DND-41 (cell line): Measurements from ENCODE around the gene RNF25.

Experiments
- ATAC-seq: fragments of 200-7000 bp; cut with Tn5 transposase; 3 replicates; pipeline ENCODE4 v1.9.1; 2021; ENCODE audit warnings: low read depth; ENCODE audit not compliant: insufficient read depth
- DNase-seq: peaks from one replicate; pipeline ENCODE4 v3.0.0-alpha.2; 2020
- H2AFZ ChIP-seq: 2 replicates; pipeline ENCODE4 v1.6.0; 2012; ENCODE audit warnings: low read depth, low read length
- H3K27ac ChIP-seq: 2 replicates; pipeline ENCODE4 v1.5.1; 2012; ENCODE audit warnings: low read length, inconsistent platforms
- H3K27me3 ChIP-seq: fragments of 200-600 bp; sonication (generic); 2 replicates; pipeline ENCODE4 v1.6.0; 2012; ENCODE audit warnings: low read length, mild to moderate bottlenecking, inconsistent platforms; ENCODE audit not compliant: insufficient read depth, poor library complexity
- H3K36me3 ChIP-seq: 2 replicates; pipeline ENCODE4 v1.5.1; 2012; ENCODE audit warnings: low read length, inconsistent platforms; ENCODE audit not compliant: insufficient read depth
- H3K4me1 ChIP-seq: 2 replicates; pipeline ENCODE4 v1.5.1; 2012; ENCODE audit warnings: mild to moderate bottlenecking, low read length; ENCODE audit not compliant: insufficient read depth
- H3K4me2 ChIP-seq: 2 replicates; pipeline ENCODE4 v1.6.0; 2012; ENCODE audit warnings: mild to moderate bottlenecking, moderate library complexity, low read length, inconsistent platforms; ENCODE audit not compliant: insufficient read depth
- H3K4me3 ChIP-seq, 2 experiments: fragments of 200-600 bp in 1 of 2; shearing (Covaris generic) in 1 of 2; 2 replicates each; pipeline ENCODE4 v1.5.1; 2012 to 2016; ENCODE audit warnings: inconsistent platforms in 2 of 2, low read length in 2 of 2, mild to moderate bottlenecking in 2 of 2, low read depth in 1 of 2, moderate library complexity in 1 of 2
- H3K79me2 ChIP-seq: 2 replicates; pipeline ENCODE4 v1.6.0; 2012; ENCODE audit warnings: low read length, inconsistent platforms; ENCODE audit not compliant: insufficient read depth
- H3K9ac ChIP-seq: 2 replicates; pipeline ENCODE4 v1.6.0; 2012; ENCODE audit warnings: low read depth, mild to moderate bottlenecking, inconsistent platforms, low read length, moderate library complexity
- H3K9me3 ChIP-seq: 2 replicates; pipeline ENCODE4 v1.5.1; 2012; ENCODE audit warnings: low read length, moderate library complexity, mild to moderate bottlenecking, inconsistent platforms; ENCODE audit not compliant: insufficient read depth, severe bottlenecking
- H4K20me1 ChIP-seq: 2 replicates; pipeline ENCODE4 v1.6.0; 2012; ENCODE audit warnings: low read length; ENCODE audit not compliant: insufficient read depth
- EZH2 ChIP-seq: IDR thresholded peaks from 3 replicates; pipeline ENCODE4 v1.6.1; 2012; ENCODE audit warnings: borderline replicate concordance, low read depth, mild to moderate bottlenecking, moderate library complexity, low read length, inconsistent platforms; ENCODE audit not compliant: severe bottlenecking
- TF ChIP-seq, protein P1 (sequence below): IDR thresholded peaks from 2 replicates; pipeline ENCODE4 v1.5.1; 2012; ENCODE audit warnings: borderline replicate concordance, low read length, moderate library complexity, mild to moderate bottlenecking; ENCODE audit not compliant: poor library complexity, severe bottlenecking; ENCODE audit errors: extremely low read depth

Gene RNF25

DNA sequence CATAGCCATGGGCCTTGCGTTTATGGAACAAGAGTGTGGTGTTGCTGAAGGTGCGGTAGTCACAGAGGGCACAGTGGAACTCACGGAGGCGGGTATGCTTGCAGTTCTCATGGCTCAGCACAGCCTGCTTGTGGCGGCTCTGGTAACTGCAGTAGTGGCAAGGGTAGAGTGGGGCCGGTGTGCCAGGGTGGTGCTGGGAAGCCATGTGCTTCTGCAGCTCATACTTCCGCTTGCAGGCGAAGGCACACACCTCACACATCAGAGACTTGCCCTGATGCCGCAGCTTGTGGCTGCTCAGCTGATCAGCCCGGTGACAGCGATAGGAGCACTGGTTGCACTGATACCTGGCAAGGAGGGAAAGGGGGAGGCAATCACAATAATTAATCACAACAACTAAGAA lies 27.1 kb downstream of the RNF25 start:
- ATAC-seq (no peak), DNase-seq (no peak)
- no peaks in the 10 kb centered on the region for H3K9me3 ChIP-seq
- H3K27ac ChIP-seq, result no peak overlapping the region
- no peak overlapping the region for H3K4me2 ChIP-seq
- no peak overlapping the region for H3K9ac ChIP-seq
- H3K27me3 ChIP-seq, result no peaks in the 10 kb centered on the region
- H2AFZ ChIP-seq, result no peak overlapping the region
- TF ChIP-seq, protein P1, sequence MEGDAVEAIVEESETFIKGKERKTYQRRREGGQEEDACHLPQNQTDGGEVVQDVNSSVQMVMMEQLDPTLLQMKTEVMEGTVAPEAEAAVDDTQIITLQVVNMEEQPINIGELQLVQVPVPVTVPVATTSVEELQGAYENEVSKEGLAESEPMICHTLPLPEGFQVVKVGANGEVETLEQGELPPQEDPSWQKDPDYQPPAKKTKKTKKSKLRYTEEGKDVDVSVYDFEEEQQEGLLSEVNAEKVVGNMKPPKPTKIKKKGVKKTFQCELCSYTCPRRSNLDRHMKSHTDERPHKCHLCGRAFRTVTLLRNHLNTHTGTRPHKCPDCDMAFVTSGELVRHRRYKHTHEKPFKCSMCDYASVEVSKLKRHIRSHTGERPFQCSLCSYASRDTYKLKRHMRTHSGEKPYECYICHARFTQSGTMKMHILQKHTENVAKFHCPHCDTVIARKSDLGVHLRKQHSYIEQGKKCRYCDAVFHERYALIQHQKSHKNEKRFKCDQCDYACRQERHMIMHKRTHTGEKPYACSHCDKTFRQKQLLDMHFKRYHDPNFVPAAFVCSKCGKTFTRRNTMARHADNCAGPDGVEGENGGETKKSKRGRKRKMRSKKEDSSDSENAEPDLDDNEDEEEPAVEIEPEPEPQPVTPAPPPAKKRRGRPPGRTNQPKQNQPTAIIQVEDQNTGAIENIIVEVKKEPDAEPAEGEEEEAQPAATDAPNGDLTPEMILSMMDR, result peak; percentile 4
- no peak for TF ChIP-seq EZH2
- H3K79me2 ChIP-seq, result peaks cover 8% of the 10 kb centered on the region
- no peaks in the 10 kb centered on the region for H3K4me1 ChIP-seq
- H4K20me1 ChIP-seq, result peaks cover 21% of the 10 kb centered on the region
- no peak overlapping the region for H3K4me3 ChIP-seq
- H3K36me3 ChIP-seq, result peaks cover 83% of the 10 kb centered on the region

DNA sequence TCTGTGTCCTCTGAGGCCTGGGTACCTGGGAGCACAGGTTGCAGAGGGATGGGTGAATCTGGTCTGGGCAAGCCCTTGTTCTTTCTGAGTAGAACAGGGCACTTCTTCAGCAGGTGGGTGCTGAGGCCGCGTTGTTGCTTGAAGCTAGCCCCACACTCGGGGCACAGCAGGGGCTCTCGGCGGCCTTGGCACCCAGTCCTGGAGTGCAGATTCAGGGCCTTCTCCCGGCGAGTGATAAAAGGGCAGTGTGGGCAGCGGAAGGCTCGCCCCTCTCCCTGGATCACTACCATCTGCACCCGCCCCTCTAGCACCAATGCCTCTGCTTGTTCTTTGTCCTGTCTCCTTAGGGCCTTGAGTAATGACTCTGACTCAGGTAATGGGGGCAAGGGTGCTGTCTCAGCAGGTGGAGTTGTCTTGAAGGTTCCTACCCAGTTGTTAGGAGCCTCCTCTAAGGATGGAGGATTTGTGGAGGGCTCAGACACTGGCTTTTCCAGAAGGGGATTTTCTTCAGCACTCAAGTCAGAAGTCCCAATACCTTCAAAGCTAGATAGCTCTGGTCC lies 28.0 kb downstream of the RNF25 start:
- peaks cover 18% of the 10 kb centered on the region for H4K20me1 ChIP-seq
- H2AFZ ChIP-seq, result no peak overlapping the region
- no peak for ATAC-seq
- no peak for DNase-seq
- no peak overlapping the region for H3K27ac ChIP-seq
- no peaks in the 10 kb centered on the region for H3K27me3 ChIP-seq
- TF ChIP-seq, protein P1, result no peak
- no peak for TF ChIP-seq EZH2
- no peaks in the 10 kb centered on the region for H3K9me3 ChIP-seq
- H3K4me2 ChIP-seq, result no peak overlapping the region
- no peak overlapping the region for H3K4me3 ChIP-seq
- H3K9ac ChIP-seq, result no peak overlapping the region
- H3K4me1 ChIP-seq, result no peaks in the 10 kb centered on the region
- peaks cover 82% of the 10 kb centered on the region for H3K36me3 ChIP-seq
- H3K79me2 ChIP-seq, result peaks cover 5% of the 10 kb centered on the region

DNA sequence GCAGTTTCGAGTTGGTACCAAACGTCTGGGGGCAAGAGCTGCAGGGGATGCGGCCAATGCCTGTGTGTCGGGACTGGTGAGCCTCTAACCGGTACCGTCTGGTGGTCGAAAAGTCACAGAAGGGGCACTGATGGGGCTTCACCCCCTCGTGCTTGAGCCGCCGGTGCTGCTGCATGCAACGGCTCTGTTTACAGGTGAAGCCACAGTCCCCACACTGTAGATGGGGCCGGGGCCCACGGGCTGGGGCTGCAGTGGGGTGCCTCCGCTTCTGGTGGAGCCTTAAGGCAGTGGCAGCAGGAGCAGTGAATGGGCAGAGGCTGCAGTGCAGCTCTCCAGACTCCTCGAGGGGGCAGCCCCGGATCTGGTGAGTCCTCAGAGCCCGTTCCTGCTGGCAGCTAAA lies 29.0 kb downstream of the RNF25 start:
- Histone ChIP-seq H2AFZ (no peak overlapping the region), H3K27ac (no peak overlapping the region), H3K4me1 (no peaks in the 10 kb centered on the region), H3K9ac (no peak overlapping the region), H3K4me3 (no peak overlapping the region), H3K79me2 (peaks cover 3% of the 10 kb centered on the region; the same call in 1 of the 2 replicates), H3K36me3 (peaks cover 82% of the 10 kb centered on the region), H3K9me3 (no peaks in the 10 kb centered on the region), H4K20me1 (peaks cover 9% of the 10 kb centered on the region; the same call in 1 of the 2 replicates), H3K4me2 (no peak overlapping the region), H3K27me3 (no peaks in the 10 kb centered on the region)
- TF ChIP-seq, protein P1, result no peak
- TF ChIP-seq EZH2, result no peak
- ATAC-seq (no peak), DNase-seq (no peak)

DNA sequence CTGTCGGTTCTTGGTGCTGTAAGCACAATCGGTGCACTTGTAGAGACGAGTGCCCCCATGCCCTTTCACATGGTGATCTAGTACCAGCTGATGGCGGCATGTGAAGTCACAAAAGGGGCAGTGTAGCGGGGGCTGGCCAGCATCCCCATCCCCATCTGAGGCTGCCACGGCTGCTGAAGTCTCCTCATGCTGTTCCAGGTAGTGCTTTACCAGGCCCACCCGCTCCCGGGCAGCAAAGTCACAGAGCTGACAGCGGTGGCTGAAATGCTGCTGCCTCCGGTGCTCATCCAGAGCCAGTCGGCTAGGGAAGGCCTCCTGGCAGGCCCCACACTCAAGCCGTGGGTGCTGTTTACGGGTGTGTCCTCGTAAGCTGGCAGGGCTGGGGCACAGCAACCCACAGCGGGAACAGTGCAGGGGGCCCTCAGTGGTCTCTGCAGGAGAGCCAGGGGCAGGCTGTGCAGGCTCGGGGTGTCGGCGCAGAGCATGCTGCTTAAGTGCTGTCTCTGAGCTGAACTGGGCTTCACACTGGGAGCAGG lies 29.6 kb downstream of the RNF25 start:
- ATAC-seq (no peak), DNase-seq (no peak)
- H3K4me3 ChIP-seq, result no peak overlapping the region
- H3K36me3 ChIP-seq, result peaks cover 83% of the 10 kb centered on the region
- no peaks in the 10 kb centered on the region for H3K27me3 ChIP-seq
- H3K27ac ChIP-seq, result no peak overlapping the region
- peaks cover 9% of the 10 kb centered on the region; the same call in 1 of the 2 replicates for H4K20me1 ChIP-seq
- H2AFZ ChIP-seq, result no peak overlapping the region
- no peaks in the 10 kb centered on the region for H3K4me1 ChIP-seq
- H3K4me2 ChIP-seq, result no peak overlapping the region
- no peak overlapping the region for H3K9ac ChIP-seq
- H3K9me3 ChIP-seq, result no peaks in the 10 kb centered on the region
- TF ChIP-seq EZH2, result no peak
- TF ChIP-seq, protein P1, result no peak
- H3K79me2 ChIP-seq, result no peaks in the 10 kb centered on the region
